ENCODE data around the gene AQP6. TPM values are rescaled to one million over a fixed set of nuclear protein-coding genes. Genes with fewer than 3 reads are reported as not detected.

Gene AQP6
- total RNA-seq, 1 experiment from 2014 or later, result 0.09 TPM

- TF ChIP-seq ZNF512 (CRISPR knock-in tag; IDR thresholded peaks at IDR 0.05; ENCODE audit: borderline replicate concordance), result no peak
Measured at GRCh38 chr12:49969651-49970429, 2.9 kb upstream of the AQP6 start (continued).

GRCh38 chr12:49970658-49971057 lies 2.1 kb upstream of the AQP6 start:
- POLR2A ChIA-PET, result no interaction called here
- Mint-ChIP-seq H3K4me1 (peaks cover 10% of the 10 kb centered on the region), H3K9me3 (no peaks in the 10 kb centered on the region), H3K36me3 (no peaks in the 10 kb centered on the region), H3K27me3 (ENCODE audit: low read depth) (peaks cover 16% of the 10 kb centered on the region), H3K4me3 (no peak overlapping the region), H3K27ac (no peak overlapping the region)
- no peak for TF ChIP-seq PRRX2 (CRISPR knock-in tag; IDR thresholded peaks at IDR 0.05)
- TF ChIP-seq CTCF (IDR thresholded peaks at IDR 0.05), result no peak
- TF ChIP-seq CDX4 (CRISPR knock-in tag; IDR thresholded peaks at IDR 0.05; ENCODE audit: borderline replicate concordance), result no peak
- no peak for TF ChIP-seq MLX (CRISPR knock-in tag; IDR thresholded peaks at IDR 0.05)
- no peak for TF ChIP-seq E2F5 (CRISPR knock-in tag; IDR thresholded peaks at IDR 0.05)
- TF ChIP-seq AR (CRISPR knock-in tag; IDR thresholded peaks at IDR 0.05), result no peak
- TF ChIP-seq ATF6 (CRISPR knock-in tag; IDR thresholded peaks at IDR 0.05), result no peak
- TF ChIP-seq ELF4 (CRISPR knock-in tag; IDR thresholded peaks at IDR 0.05; ENCODE audit: low read depth), result no peak
- no peak for TF ChIP-seq FOXK1 (CRISPR knock-in tag; IDR thresholded peaks at IDR 0.05)
- no peak for TF ChIP-seq EMX1 (CRISPR knock-in tag; IDR thresholded peaks at IDR 0.05)
- TF ChIP-seq SP1 (CRISPR knock-in tag; conservative IDR thresholded peaks at IDR 0.05), result no peak
- no peak for TF ChIP-seq ATF2 (CRISPR knock-in tag; IDR thresholded peaks at IDR 0.05; ENCODE audit: borderline replicate concordance, low read depth)
- no peak for TF ChIP-seq NR2C2 (CRISPR knock-in tag; IDR thresholded peaks at IDR 0.05)
- no peak for TF ChIP-seq ZNF263 (CRISPR knock-in tag; IDR thresholded peaks at IDR 0.05; ENCODE audit: low read depth)
- DNase-seq (ENCODE audit: low spot score) (no peak), ATAC-seq (no peak)
- CTCF ChIA-PET, result interaction anchor here (1.1 to 10.9 kb wide), 5 partner anchors 10 to 103 kb away, joined by 3 to 219 read pairs (median 114); partner anchors contain the start of gene AQP2

Measured in WTC11 (cell line).